ENCODE results near the gene RAB27A.

GRCh38 chr15:55253580-55253979 lies 36.0 kb downstream of the RAB27A start:
- TF ChIP-seq ESRRA (CRISPR knock-in tag; IDR thresholded peaks at IDR 0.05; ENCODE audit: borderline replicate concordance) (no peak), ZNF512 (CRISPR knock-in tag; IDR thresholded peaks at IDR 0.05; ENCODE audit: borderline replicate concordance) (no peak), FOXP1 (CRISPR knock-in tag; IDR thresholded peaks at IDR 0.05; ENCODE audit: borderline replicate concordance) (no peak)
